ENCODE results near the gene ATRN.

DNA sequence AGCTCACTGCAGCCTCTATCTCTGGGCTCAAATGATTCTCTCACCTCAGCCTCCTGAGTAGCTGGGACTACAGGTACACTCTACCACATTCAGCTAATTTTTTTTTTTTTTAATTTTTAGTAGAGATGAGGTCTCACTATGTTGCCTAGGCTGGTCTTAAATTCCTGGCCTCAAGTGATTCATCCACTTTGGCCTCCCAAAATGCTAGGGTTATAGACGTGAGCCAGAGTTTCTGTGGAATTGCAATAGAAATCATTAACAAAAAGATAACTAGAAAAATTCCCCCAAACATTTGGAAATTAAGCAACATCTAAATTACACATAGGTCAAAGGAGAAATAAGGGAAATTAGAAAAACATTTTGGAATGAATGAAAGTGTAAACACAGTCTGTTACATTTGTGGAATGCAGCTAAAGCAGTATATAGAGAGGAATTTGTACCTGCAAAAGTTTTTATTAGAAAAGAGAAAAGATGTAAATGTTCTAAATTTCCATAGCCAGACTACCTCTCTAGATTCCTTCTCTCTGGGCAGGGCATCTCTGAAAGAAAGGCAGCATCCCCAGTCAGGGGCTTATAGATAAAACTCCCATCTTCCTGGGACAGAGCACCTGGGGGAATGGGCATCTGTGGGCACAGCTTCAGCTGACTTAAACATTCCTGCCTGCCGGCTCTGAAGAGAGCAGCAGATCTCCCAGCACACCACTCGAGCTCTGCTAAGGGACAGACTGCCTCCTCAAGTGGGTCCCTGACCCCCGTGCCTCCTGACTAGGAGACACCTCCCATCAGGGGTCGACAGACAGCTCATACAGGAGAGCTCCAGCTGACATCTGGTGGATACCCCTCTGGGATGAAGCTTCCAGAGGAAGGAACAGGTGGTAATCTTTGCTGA lies 51.3 kb downstream of the ATRN start:
- TF ChIP-seq, protein P1, sequence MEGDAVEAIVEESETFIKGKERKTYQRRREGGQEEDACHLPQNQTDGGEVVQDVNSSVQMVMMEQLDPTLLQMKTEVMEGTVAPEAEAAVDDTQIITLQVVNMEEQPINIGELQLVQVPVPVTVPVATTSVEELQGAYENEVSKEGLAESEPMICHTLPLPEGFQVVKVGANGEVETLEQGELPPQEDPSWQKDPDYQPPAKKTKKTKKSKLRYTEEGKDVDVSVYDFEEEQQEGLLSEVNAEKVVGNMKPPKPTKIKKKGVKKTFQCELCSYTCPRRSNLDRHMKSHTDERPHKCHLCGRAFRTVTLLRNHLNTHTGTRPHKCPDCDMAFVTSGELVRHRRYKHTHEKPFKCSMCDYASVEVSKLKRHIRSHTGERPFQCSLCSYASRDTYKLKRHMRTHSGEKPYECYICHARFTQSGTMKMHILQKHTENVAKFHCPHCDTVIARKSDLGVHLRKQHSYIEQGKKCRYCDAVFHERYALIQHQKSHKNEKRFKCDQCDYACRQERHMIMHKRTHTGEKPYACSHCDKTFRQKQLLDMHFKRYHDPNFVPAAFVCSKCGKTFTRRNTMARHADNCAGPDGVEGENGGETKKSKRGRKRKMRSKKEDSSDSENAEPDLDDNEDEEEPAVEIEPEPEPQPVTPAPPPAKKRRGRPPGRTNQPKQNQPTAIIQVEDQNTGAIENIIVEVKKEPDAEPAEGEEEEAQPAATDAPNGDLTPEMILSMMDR (IDR thresholded peaks at IDR 0.05; ENCODE audit: borderline replicate concordance, extremely low read depth, low read length, poor library complexity, severe bottlenecking) = no peak
- no peak for TF ChIP-seq EZH2 (IDR thresholded peaks at IDR 0.05; ENCODE audit: borderline replicate concordance, low read depth, low read length, severe bottlenecking)
